Measurements from ENCODE around the gene KRT71. TPM values are rescaled to one million over a fixed set of nuclear protein-coding genes. Genes with fewer than 3 reads are reported as not detected.
A peak's percentile ranks its signal among the peaks of the same experiment; 100 is the strongest.

Gene KRT71
- total and polyA plus RNA-seq, 2 of the 8 experiments (the other 6 are each of a cell fraction or from before 2014, with no cell fraction given), result not detected

- TF ChIP-seq NRF1 (IDR thresholded peaks at IDR 0.05; ENCODE audit: low read depth, low read length) (no peak), EGR1 (IDR thresholded peaks at IDR 0.05; ENCODE audit: borderline replicate concordance, low read depth, low read length) (no peak), FOSL1 (IDR thresholded peaks at IDR 0.05; ENCODE audit: insufficient read depth, low read depth, low read length) (no peak), HDAC6 (IDR thresholded peaks at IDR 0.05; ENCODE audit: low read depth, low read length) (no peak), RXRA (IDR thresholded peaks at IDR 0.05; ENCODE audit: insufficient read depth, low read depth, low read length) (no peak), KDM4A (IDR thresholded peaks at IDR 0.05; ENCODE audit: low read depth, low read length, severe bottlenecking) (peak; percentile 24), BACH1 (IDR thresholded peaks at IDR 0.05; ENCODE audit: low read length) (no peak), SUZ12 (IDR thresholded peaks at IDR 0.05; ENCODE audit: low read length) (no peak), SP2 (IDR thresholded peaks at IDR 0.05; ENCODE audit: low read length) (no peak), GABPA (IDR thresholded peaks at IDR 0.05; ENCODE audit: borderline replicate concordance, insufficient read depth, low read length) (no peak), RNF2 (IDR thresholded peaks at IDR 0.05; ENCODE audit: borderline replicate concordance, low read depth, low read length, missing control alignments, poor library complexity, severe bottlenecking) (no peak), KDM1A (IDR thresholded peaks at IDR 0.05; ENCODE audit: borderline replicate concordance, low read length) (0 out of 2 replicates have a peak, but pooled peaks have one; percentile 39), JUND (IDR thresholded peaks at IDR 0.05; ENCODE audit: low read length) (peak; percentile 52; the same call in 1 of the 2 replicates), CREB1 (IDR thresholded peaks at IDR 0.05) (no peak), CBX8 (IDR thresholded peaks at IDR 0.05; ENCODE audit: borderline replicate concordance, low read depth, low read length) (no peak), PHF8 (conservative IDR thresholded peaks at IDR 0.05; ENCODE audit: low read depth, low read length) (no peak), MAFK (IDR thresholded peaks at IDR 0.05; ENCODE audit: low read depth, low read length) (no peak), TEAD4 (IDR thresholded peaks at IDR 0.05; ENCODE audit: low read depth, low read length) (peak; percentile 93), NANOG (IDR thresholded peaks at IDR 0.05; ENCODE audit: insufficient read depth, low read depth, low read length, poor library complexity, severe bottlenecking) (peak; percentile 82), CHD1 (IDR thresholded peaks at IDR 0.05; ENCODE audit: low read depth, low read length) (no peak), SRF (IDR thresholded peaks at IDR 0.05; ENCODE audit: low read depth, low read length) (no peak)
Measured at GRCh38 chr12:52496590-52497071, 56.3 kb downstream of the KRT71 start (continued).

Measured in H1 (cell line).